Stimulated activated CD4-positive, alpha-beta T cell treated with anti-CD3 and anti-CD28 coated beads, Interleukin-4, amount 100 ng/mL, for 24 hours (primary cell): ENCODE results near the gene VKORC1L1.
"Not testable (repeated sequence)": the region's sequence is repeated elsewhere in the genome, so short reads cannot be mapped to it uniquely, and the experiment has no call there.

ENCODE experiments used
- DNase-seq: peaks from one replicate; pipeline ENCODE4 v3.0.0-alpha.2; 2020

Gene VKORC1L1

GRCh38 chr7:65885533-65885932 lies 12.7 kb downstream of the VKORC1L1 start:
- not testable (repeated sequence) for DNase-seq

DNA sequence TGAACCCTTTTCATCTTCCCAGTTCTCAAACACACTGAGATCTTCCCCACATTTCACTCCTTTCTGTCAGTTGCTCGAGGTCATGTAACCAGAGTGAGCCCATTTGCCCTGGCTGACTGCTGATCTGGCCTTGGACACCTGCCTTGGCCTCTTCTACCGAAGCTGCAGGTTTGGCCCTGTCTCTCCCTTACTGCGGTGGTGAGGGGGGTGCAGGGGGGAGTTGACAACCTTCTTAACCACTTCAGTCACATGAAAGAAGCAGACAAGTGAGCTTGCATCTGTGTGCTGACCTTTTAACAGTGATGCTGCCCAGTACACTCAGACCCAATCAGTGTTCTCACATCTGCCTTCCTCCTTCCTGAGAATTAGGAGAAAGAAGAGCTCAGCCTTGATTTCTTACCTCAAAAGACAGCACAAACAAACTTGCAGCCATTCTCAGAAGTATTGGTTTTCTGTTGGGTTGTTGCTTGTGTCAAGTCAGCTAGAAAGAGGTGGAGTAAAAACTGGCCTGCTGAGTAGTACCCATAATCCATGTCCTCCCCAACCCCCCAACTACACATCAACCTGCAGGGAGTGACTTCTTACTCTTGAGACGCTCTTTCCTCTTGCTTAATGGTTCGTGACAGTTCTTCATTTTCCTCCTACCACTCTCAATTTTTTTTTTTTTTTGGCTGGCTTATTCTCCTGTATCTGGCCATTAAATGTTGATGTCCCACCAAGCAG lies 15.7 kb downstream of the VKORC1L1 start:
- not testable (repeated sequence) for DNase-seq

- not testable (repeated sequence) for DNase-seq
These were observed 16.8 kb downstream of the VKORC1L1 start for GRCh38 chr7:65889722-65890121.

DNA sequence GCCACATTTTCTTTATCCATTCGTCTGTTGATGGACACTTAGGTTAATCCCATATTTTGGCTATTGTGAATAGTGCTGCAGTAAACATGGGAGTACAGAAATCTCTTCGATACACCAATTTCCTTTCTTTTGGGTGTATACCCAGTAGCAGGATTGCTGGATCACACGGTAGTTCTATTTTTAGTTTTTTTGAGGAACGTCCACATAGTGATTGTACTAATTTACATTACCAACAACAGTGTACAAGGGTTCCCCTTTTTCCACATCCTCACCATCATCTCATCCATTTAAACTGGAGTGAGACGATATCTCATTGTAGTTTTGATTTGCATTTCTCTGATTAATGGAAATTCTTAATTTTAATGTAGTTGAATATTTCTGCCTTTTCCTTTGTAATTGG lies 19.3 kb downstream of the VKORC1L1 start:
- DNase-seq, result no peak

DNA sequence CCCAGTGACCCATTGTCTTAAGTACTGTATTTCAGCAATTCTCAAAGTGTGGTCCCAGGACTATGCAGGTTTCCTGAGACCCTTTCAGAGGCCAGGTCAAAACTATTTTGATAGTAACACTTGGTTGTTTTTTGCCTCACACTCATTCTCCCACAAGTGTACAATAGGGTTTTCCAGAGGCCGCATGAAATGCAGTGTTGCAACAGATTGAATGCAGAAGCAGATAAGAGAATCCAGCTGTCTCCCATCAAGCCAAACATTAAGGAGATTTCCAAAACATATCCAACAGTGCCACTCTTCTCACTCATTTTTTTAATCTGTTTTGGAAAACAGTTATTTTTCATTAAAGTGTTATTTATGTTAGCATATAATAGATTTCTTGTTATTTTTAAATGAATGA lies 20.0 kb downstream of the VKORC1L1 start:
- no peak for DNase-seq

GRCh38 chr7:65896279-65896870 lies 23.5 kb downstream of the VKORC1L1 start:
- DNase-seq, result no peak

GRCh38 chr7:65897289-65897688 lies 24.4 kb downstream of the VKORC1L1 start:
- DNase-seq, result not testable (repeated sequence)

DNA sequence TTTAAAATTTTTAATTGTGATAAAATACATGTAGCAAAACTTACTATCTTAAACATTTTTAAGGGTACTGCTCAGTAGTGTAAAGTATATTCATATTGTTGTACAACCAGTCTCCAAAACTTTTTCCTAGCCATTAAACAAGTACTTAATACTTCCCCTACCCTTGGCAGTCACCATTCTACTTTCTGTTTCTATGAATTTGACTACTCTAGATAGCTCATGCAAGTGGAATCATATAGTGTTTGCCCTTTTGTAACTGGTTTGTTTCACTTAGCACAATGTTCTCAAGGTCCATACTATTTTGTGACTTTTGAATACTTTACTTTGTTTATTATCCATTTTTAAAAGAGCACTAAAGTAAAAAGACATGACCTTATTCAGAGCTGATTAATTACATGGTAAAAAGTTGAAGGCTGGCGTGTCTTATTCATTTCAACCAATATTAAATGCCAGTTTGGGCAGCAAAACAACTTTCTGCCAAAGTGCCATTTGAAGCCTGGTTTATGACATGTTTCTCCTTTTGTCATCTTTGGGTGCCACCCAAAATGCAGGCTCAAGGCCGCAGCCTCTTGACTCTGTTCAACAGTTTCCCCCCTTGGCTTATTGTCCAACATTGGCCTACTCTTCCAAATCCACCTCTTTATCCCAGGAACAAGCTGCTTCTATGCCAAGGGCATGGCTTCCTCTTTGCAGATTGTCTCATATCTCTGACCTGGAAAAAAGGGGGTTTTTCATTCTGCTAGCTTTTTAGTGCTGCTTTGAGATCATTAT lies 26.0 kb downstream of the VKORC1L1 start:
- not testable (repeated sequence) for DNase-seq

DNA sequence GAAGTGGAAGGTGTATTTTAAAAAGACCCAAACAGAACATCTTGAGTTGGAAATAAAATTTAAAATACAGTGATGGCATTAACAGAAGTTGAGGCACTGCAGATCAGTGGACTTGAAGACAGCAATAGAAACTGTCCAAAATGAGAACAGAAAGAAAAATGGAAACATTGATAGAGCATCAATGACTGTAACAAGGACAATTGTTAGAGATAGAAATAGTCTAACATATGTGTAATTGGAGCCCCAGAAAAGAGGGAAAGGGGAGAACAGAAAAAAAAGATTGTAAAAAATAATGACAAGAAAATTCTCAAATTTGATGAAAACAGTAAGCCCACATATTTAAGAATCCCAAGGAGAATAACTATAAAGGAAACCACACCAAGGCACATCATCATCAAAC lies 29.4 kb downstream of the VKORC1L1 start:
- DNase-seq, result no peak

DNA sequence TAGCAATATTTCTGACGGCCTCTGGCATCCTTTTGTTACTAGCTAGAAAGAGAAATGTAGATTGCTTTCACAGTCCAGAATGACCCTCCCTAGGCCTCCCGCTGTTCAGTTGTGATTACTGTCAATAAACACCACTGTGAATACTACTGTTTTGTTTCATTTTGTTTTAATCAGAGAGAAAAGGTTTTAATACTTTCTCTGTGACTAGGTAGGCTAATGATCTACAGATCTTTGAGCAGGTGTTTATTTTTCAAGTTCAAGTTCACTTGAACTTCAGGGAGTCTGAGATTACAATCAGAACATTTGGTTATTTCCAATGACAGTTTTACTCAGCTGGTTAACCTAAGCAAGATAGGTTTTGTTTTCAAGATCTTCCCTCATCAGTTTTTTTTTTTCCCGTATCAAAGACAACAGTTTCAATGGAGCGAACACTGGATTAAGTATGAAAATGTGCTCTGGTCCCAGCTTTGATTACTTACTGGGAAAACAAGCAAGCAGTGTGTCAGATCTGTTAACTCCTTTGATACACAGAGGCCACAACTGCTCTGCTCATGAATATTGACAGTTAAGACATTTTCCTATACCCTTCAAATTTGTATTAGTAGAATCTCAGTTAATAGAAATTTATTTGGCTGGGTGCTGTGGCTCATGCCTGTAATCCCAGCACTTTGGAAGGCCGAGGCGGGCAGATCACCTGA lies 34.8 kb downstream of the VKORC1L1 start:
- no peak for DNase-seq

DNA sequence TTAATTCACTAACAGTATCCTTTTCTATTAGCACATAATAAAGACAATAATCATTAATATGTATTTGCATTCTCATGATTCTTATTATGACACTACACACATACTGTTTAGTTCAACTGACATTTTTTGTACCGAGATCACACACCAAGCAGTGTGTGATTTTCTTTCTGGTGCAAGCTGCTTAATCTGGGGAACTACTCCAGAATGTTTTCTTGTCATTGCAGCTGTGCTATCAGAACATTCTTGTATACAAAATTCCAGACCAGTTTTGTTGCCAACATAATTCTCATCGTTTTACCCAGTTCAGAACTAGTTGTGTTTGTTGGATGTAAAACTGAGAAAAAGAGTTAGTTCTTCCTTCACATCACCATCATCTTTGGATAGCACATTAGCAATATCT lies 37.4 kb downstream of the VKORC1L1 start:
- DNase-seq, result no peak

- no peak for DNase-seq
These were observed 39.4 kb downstream of the VKORC1L1 start for GRCh38 chr7:65912237-65912636.

DNA sequence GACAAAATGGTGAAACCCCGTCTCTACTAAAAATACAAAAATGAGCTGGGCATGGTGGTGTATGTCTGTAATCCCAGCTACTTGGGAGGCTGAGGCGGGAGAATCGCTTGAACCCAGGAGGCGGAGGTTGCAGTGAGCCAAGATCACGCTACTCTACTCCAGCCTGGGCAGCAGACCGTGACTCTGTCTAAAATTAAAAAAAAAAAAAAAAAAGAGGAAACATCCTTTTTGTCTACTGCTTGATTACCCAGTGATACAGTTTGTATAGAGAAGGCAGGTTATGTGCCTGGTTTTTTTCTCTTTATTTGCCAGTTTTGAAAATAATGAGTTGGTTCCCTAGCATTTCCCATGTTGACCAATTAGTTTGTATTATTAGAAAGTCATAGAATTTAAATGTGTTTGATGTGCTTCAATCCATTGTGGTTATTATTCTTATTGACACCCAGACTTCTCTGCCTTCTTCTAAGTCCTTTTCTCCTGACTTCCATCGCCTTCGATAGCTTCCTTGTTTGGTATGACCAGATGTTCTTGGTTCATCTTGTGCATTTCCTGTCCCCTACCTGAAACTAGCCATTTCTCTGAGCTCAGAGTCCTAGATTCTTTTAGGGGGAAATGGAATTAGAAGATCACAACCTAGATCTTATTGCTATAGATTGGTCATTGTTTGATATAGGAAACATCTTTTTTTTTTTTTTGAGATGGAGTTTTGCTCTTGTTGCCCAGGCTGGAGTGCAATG lies 43.2 kb downstream of the VKORC1L1 start:
- DNase-seq, result no peak

DNA sequence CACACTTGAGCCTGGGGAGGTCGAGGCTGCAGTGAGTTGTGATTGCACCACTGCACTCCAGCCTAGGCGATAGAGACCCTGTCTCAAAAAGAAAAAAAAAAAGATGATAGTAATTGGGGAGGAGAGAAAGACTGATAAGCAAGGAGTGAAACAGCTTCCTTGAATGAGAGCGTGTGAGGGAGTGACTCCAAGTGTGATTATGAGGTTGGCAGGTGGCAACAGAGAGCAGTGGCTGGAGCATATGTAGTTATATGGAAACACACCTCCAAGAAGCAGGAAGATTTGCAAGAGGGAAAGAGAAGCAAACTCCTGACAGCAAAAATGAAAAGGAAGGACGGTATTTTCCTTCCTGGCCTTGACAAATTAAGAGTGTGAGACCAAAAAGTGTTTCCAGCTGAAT lies 50.4 kb downstream of the VKORC1L1 start:
- DNase-seq, result no peak

GRCh38 chr7:65924193-65924592 lies 51.3 kb downstream of the VKORC1L1 start:
- DNase-seq, result no peak

- DNase-seq, result no peak
These were observed 52.2 kb downstream of the VKORC1L1 start for GRCh38 chr7:65925040-65925439.

- no peak for DNase-seq
These were observed 53.7 kb downstream of the VKORC1L1 start for GRCh38 chr7:65926588-65926987.

GRCh38 chr7:65927489-65928448 lies 54.9 kb downstream of the VKORC1L1 start:
- no peak for DNase-seq

DNA sequence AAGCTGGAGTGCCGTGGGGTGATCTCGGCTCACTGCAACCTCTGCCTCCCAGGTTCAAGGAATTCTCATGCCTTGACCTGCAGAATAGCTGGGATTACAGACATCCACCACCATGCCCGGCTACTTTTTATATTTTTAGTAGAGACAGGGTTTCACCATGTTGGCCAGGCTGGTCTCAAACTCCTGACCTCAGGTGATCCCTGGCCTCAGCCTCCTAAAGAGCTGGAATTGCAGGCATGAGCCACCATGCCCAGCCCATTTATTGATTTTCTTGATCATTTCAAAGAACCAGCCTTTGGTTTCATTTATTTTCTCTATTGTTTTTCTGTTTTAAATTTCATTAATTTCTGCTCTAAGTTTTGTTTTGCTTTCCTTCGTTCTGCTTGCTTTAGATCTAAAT lies 58.8 kb downstream of the VKORC1L1 start:
- no peak for DNase-seq

DNA sequence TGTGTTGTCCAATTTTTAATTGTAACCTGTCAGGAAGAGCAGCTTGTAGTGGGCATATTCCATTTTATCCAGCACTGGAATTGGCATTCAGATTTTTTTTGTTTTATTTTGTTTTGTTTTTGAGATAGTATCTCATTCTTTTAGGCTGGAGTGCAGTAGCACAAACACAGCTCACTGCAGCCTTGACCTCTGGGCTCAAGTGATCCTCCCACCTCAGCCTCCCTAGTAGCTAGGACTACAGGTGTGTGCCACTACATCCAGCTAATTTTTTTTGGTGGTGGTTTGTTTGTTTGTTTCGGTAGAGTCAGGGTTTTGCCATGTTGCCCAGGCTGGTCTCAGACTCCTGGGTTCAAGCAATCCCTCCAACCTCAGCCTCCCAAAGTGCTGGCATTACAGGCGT lies 64.4 kb downstream of the VKORC1L1 start:
- no peak for DNase-seq

GRCh38 chr7:65938336-65938895 lies 65.5 kb downstream of the VKORC1L1 start:
- no peak for DNase-seq
